Measurements from ENCODE around the gene BORCS6.
"Not testable (repeated sequence)": the region's sequence is repeated elsewhere in the genome, so short reads cannot be mapped to it uniquely, and the experiment has no call there.

The BORCS6 gene

DNA sequence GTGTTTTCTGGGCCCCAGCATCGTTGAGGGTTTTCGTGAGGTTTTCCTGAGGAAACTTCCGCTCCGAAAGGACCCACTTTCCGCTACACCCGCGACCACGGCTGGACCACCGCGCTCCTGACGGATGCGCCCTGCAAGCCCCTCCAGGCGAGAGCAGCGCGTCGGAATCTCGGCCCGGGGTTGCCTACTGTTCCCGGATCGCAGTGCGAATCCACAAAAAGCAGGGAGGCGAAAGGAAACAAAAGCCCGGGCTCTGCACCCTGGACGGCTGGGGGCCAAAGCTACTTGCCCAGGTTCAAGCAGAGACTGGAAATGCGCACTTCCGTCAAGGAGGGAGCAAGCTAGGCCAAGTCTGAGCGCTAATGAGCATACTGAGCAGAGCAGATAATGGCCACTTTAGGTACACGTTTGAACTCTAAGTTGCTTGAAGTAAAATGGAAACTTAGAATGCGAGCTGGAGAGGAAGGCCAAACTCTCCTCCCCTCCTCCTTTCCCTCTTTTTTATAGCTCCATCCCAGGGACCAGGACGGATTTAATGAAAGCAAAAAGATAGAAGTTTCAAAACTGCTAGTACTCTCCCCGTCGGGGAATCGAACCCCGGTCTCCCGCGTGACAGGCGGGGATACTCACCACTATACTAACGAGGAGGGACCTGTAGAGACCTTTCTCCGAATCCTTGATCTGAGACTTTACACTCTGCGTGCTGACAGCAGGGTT, 31.8 kb upstream of the BORCS6 start:
- no peak for TF ChIP-seq ZFX (IDR thresholded peaks at IDR 0.05; ENCODE audit: borderline replicate concordance)
- TF ChIP-seq, protein P1, sequence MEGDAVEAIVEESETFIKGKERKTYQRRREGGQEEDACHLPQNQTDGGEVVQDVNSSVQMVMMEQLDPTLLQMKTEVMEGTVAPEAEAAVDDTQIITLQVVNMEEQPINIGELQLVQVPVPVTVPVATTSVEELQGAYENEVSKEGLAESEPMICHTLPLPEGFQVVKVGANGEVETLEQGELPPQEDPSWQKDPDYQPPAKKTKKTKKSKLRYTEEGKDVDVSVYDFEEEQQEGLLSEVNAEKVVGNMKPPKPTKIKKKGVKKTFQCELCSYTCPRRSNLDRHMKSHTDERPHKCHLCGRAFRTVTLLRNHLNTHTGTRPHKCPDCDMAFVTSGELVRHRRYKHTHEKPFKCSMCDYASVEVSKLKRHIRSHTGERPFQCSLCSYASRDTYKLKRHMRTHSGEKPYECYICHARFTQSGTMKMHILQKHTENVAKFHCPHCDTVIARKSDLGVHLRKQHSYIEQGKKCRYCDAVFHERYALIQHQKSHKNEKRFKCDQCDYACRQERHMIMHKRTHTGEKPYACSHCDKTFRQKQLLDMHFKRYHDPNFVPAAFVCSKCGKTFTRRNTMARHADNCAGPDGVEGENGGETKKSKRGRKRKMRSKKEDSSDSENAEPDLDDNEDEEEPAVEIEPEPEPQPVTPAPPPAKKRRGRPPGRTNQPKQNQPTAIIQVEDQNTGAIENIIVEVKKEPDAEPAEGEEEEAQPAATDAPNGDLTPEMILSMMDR (IDR thresholded peaks at IDR 0.05) = no peak
- H3K27ac ChIP-seq = peak overlapping the region; percentile 98

DNA sequence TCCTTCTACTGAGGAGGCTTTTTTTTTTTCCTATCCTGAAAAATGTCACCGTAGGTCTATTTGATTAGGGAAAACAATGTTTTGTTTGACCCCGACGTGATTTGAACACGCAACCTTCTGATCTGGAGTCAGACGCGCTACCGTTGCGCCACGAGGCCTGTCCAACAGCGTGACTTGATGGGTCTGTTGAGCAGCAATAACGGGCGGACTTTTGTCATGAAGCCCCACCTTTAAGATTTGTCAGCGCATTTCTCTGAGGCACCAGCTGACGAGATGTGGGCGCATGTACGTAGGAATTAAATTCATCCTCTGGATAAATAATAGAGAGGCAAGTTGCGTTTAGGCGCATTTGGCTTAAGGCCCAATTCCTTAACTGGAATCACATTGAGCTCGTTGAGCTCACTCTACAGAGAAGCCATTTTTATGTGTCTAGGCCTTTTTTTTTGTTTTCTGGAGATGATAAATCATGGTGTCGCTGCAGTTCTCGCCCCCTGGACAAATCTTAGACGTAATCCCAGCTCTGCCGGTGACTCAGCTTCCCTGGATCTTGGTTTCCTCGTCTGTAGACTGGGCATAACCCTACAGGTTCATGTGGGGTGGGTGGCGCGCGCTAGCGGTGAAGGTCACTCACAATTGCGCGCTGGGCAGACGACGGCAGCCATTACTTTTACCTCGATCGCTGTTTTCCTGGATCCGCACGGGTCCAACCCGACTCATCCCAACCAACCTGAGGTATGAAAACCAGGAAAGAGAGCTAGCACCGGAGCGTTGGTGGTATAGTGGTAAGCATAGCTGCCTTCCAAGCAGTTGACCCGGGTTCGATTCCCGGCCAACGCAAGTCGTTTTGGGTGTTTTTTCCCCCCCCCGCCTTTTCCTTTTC, 31.0 kb upstream of the BORCS6 start:
- TF ChIP-seq, protein P1 (IDR thresholded peaks at IDR 0.05) = peak; percentile 17; the same call in 1 of the 2 replicates
- TF ChIP-seq ZFX (IDR thresholded peaks at IDR 0.05; ENCODE audit: borderline replicate concordance) = no peak
- peak overlapping the region; percentile 98 for H3K27ac ChIP-seq

DNA sequence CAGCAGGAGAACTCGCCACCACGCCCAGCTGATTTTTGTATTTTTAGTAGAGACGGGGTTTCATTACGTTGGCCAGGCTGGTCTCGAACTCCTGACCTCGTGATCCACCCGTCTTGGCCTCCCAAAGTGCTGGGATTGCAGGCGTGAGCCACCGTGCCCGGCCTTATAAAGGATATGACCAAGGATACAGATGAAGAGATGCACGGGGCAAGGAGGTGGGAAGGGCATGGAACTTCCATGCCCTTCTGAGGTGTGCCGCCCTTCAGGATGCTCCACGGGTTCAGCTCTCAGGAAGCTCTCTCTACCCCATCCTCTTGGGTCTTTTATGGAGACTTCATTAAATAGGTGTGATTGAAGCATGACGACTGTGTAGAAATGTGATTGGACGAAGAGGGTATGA, 24.0 kb upstream of the BORCS6 start:
- not testable (repeated sequence) for H3K27ac ChIP-seq

DNA sequence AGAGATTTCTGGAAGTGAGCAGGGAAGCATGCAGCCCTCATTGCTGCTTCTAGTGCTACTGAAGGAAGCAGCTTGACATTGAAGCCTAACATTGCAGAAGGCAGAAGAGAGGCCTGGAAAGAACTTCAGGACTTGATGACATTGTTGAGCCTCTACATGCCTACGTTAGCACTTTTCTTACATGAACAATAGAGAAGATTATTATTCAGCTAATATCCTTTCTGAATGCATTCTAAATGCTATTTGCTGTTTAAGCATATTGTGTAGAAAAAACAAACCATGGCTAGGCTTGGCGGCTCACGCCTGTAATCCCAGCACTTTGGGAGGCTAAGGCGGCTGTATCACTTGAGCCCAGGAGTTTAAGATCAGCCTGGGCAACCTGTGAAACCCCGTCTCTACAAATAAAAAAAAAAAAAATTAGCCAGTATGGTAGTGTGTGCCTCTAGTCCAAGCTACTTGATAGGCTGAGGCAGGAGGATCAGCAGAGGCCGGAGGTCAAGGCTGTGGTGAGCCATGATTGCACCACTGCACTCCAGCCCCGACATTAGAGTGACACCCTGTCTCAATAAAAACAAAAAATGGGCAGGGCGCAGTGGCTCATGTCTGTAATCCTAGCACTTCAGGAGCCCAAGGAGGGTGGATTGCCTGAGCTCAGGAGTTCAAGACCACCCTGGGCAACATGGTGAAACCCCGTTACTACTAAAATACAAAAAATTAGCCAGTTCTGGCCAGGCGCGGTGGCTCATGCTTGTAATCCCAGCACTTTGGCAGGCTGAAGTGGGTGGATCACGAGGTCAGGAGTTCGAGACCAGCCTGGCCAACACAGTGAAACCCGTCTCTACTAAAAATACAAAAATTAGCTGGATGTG, 22.6 kb upstream of the BORCS6 start:
- peak overlapping the region; percentile 91 for H3K27ac ChIP-seq
- TF ChIP-seq, protein P1 (IDR thresholded peaks at IDR 0.05) = no peak
- no peak for TF ChIP-seq ZFX (IDR thresholded peaks at IDR 0.05; ENCODE audit: borderline replicate concordance)

DNA sequence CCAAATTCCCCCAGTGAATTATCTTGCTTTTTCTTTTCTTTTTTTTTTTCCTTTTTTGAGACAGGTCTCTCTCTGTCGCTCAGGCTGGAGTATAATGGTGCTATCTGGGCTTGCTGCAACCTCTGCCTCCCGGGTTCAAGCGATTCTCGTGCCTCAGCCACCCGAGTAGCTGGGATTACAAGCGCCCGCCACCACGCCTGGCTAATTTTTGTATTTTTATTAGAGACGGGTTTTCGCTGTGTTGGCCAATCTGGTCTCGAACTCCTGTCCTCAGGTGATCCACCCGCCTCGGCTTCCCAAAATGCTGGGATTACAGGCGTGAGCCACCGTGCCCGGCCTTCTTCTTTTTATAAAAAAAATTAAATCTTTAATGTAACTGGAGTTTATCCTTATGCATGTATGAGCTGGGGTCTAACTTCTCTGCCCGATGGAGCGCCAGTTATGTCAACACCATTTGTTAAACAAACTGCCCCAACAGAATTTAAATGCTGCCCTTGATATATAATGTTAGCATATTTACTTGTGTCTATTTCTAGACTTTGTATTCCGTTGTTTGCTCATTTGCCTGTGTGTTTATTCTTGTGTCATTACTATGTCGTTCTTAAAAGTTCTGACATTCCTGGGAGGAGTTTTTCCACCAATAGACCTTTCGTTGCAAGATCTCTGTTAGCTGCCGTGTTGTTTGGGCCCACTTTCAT, 20.9 kb upstream of the BORCS6 start:
- peak overlapping the region; percentile 91 for H3K27ac ChIP-seq
- TF ChIP-seq, protein P1 (IDR thresholded peaks at IDR 0.05) = no peak
- no peak for TF ChIP-seq ZFX (IDR thresholded peaks at IDR 0.05; ENCODE audit: borderline replicate concordance)

DNA sequence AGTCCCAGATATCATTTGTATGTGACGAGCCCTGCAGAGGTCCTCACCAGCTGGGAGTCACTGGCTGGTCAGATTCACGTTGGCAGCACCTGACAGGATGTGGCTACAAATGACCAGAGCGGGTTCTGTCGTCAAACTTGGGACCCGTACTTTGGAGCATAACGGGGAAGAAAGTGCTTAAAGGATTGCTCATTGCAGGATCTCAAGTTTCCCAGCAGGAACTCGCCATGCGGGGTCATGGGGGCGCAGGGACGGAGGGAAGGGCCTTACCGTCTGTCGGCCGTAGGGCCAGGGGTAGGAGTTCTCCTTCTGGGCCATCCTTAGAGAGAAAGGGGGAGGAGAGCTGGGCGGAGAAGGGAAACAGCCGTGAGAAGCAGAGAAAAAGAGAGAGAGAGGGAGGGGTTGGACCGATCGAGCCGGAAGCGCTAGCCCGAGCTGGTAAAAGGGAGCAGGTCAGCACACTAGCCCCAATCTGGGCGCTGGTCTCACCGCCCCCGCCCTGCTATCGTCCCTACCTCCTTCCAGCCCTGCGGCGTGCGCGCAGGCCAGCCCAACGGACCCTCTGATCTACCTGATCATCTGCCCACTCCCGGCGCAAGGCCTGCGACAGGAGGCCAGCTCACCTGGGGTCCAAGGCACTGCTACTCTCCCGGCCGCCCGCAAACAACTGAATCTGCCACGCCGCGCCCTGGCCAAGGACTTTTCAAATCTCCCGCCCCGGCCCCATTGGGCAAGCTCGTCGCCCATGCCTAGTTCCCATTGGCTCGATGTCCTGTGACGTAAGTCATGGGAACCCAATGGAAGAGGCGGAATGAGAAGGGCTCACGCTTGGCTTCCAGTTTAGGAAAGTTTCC, 20.2 kb upstream of the BORCS6 start, which contains the start of gene AURKB:
AURKB (minus strand) TSS at position 669 of the 854 bp plus-strand sequence; CDS start at position 318, 351 bp downstream.
- H3K27ac ChIP-seq = peak within 1 kb of the TSS; percentile 91
- TF ChIP-seq ZFX (IDR thresholded peaks at IDR 0.05; ENCODE audit: borderline replicate concordance) = no peak
- TF ChIP-seq, protein P1 (IDR thresholded peaks at IDR 0.05) = no peak

Data from 22Rv1 (cell line).